Upper lobe of left lung (tissue), 6 donors: Measurements from ENCODE around the gene ERMP1. TPM values are rescaled to one million over a fixed set of nuclear protein-coding genes. Genes with fewer than 3 reads are reported as not detected.

Experiments
- ATAC-seq, 2 donors: fragments of 200-7000 bp; cut with Tn5 transposase; one replicate each; pipeline ENCODE4 v1.9.1; 2022; ENCODE audit warnings: mild to moderate bottlenecking in 2 of 2, moderate library complexity in 2 of 2; ENCODE audit not compliant: low FRiP score in 2 of 2
- DNase-seq, 2 donors: peaks; one replicate each; pipeline ENCODE4 v3.0.0-alpha.2; 2019 to 2020
- H3K27ac ChIP-seq, 4 donors: fragments of 200-600 bp; sonication (generic); one replicate each; pipeline ENCODE4 v1.5.1; 2016 to 2019
- H3K27me3 ChIP-seq, 4 donors: fragments of 200-600 bp; sonication (generic); one replicate each; pipeline ENCODE4 v1.5.1; 2017 to 2019
- H3K36me3 ChIP-seq, 4 donors: fragments of 200-600 bp; sonication (generic); one replicate each; pipeline ENCODE4 v1.5.1; 2016 to 2019
- H3K4me1 ChIP-seq, 4 donors: fragments of 200-600 bp; sonication (generic); one replicate each; pipeline ENCODE4 v1.5.1; 2018 to 2019
- H3K4me3 ChIP-seq, 4 donors: fragments of 200-600 bp; sonication (generic); one replicate each; pipeline ENCODE4 v1.5.1; 2017 to 2019; ENCODE audit warnings: mild to moderate bottlenecking in 2 of 4, moderate library complexity in 1 of 4
- H3K9me3 ChIP-seq, 4 donors: fragments of 200-600 bp; sonication (generic); one replicate each; pipeline ENCODE4 v1.5.1; 2018 to 2019
- CTCF ChIP-seq, 6 experiments: fragments of 450-650 bp in 4 of 6; fragments of 200-600 bp in 2 of 6; sonication (generic) in 2 of 6; IDR thresholded peaks; one replicate each; pipeline ENCODE4 v1.5.1; 2016 to 2019; ENCODE audit warnings: antibody characterized with exemption in 6 of 6
- EP300 ChIP-seq, 4 donors: sonication (generic); formaldehyde crosslinking; IDR thresholded peaks; one replicate each; pipeline ENCODE4 v1.5.1; 2017; ENCODE audit warnings: antibody characterized with exemption in 4 of 4, control low read depth in 2 of 4
- POLR2A ChIP-seq, 4 donors: fragments of 450-650 bp; IDR thresholded peaks; one replicate each; pipeline ENCODE4 v1.5.1; 2016 to 2017; ENCODE audit warnings: antibody characterized with exemption in 4 of 4, mild to moderate bottlenecking in 2 of 4
- POLR2AphosphoS5 ChIP-seq, 2 donors: sonication (generic); formaldehyde crosslinking; IDR thresholded peaks; one replicate each; pipeline ENCODE4 v1.5.1; 2017; ENCODE audit warnings: antibody characterized with exemption in 2 of 2
- WGBS, 2 donors: methylation state at CpG; one replicate each; pipeline ENCODE4 v1.1.5; 2017 to 2018; 5-methylcytosine and 5-hydroxymethylcytosine counted together
- total RNA-seq, 6 donors: library from RNA; depleted of rRNA in 4 of 6; stranded (reverse); fragments of >200 nt in 4 of 6; gene quantifications; one replicate each; pipeline versions ENCODE4 v1.1.0 to v1.2.1, GENCODE V29; 2016 to 2021
- donor health status: DM: no; HTN: no; CAD: no; lungs with moderate emphysema.
- donor health status: DM: no; HTN: yes; CAD: no; lungs with severe emphysema.

The ERMP1 gene
- total RNA-seq, 6 donors from 2014 or later, result 8.4 to 27.4 (median 20.5) TPM

GRCh38 chr9:5866272-5866671, 33.4 kb upstream of the ERMP1 start:
- Histone ChIP-seq H3K36me3 (no peaks in the 10 kb centered on the region), H3K27me3 (no peaks in the 10 kb centered on the region), H3K4me1 (no peaks in the 10 kb centered on the region), H3K4me3 (no peak overlapping the region), H3K27ac (no peak overlapping the region), H3K9me3 (no peaks in the 10 kb centered on the region)
- 67 to 71% methylated on average over 2 of the region's 2 CpGs for WGBS, 2 donors
- DNase-seq, result no peak
- TF ChIP-seq POLR2AphosphoS5 (IDR thresholded peaks at IDR 0.05), result no peak
- TF ChIP-seq POLR2A (IDR thresholded peaks at IDR 0.05), result no peak
- TF ChIP-seq EP300 (IDR thresholded peaks at IDR 0.05), result no peak
- ATAC-seq, result no peak

GRCh38 chr9:5864446-5864845, 31.5 kb upstream of the ERMP1 start:
- ATAC-seq, result no peak
- Histone ChIP-seq H3K4me1 (no peaks in the 10 kb centered on the region), H3K36me3 (no peaks in the 10 kb centered on the region), H3K27ac (no peak overlapping the region), H3K9me3 (no peaks in the 10 kb centered on the region), H3K27me3 (no peaks in the 10 kb centered on the region), H3K4me3 (no peak overlapping the region)
- 82 to 83% methylated on average over 4 of the region's 4 CpGs for WGBS, 2 donors
- TF ChIP-seq EP300 (IDR thresholded peaks at IDR 0.05), result no peak
- TF ChIP-seq POLR2A (IDR thresholded peaks at IDR 0.05), result no peak
- TF ChIP-seq CTCF (IDR thresholded peaks at IDR 0.05), result no peak
- TF ChIP-seq POLR2AphosphoS5 (IDR thresholded peaks at IDR 0.05), result no peak
- DNase-seq, result no peak

DNA sequence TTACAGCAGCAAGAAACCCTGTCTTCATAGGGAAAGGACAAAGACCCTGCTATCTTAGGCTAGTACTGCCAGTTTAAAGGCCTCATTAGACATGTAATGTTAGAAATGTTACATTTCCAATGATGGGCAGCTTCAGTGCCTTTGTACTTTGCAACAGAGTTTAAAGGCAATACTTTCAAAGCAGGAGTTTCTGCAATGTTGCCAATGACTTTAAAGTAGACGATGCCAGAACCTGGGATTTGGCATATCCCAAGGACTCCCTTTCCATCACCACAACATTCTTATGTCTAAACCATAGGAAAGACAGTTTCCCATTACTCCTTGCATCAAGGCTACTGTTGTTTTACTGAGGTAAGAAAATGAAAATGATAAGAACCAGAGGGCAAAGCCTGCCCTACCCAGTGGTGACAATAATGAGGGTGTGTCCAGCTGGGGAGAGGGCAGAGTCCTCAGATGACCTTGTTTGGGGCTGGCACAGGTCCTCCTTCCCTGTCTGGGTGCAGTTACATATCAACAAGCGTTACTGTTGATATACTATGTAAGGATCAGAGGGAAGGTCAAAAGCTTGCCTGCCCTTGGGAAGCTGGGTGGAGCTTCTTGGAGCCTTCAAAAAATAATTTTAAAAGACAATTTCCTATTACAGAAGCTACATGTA, 30.3 kb upstream of the ERMP1 start:
- Histone ChIP-seq H3K4me3 (no peak overlapping the region), H3K4me1 (no peaks in the 10 kb centered on the region), H3K9me3 (no peaks in the 10 kb centered on the region), H3K36me3 (no peaks in the 10 kb centered on the region), H3K27ac (no peak overlapping the region), H3K27me3 (no peaks in the 10 kb centered on the region)
- TF ChIP-seq POLR2AphosphoS5 (IDR thresholded peaks at IDR 0.05), result no peak
- TF ChIP-seq EP300 (IDR thresholded peaks at IDR 0.05), result no peak
- TF ChIP-seq POLR2A (IDR thresholded peaks at IDR 0.05), result no peak
- no peak for TF ChIP-seq CTCF (IDR thresholded peaks at IDR 0.05)
- ATAC-seq, result no peak
- DNase-seq, result no peak
- WGBS, 2 donors, result 58 to 77% methylated on average over 2 of the region's 2 CpGs

- H3K36me3 ChIP-seq, result no peaks in the 10 kb centered on the region
- H3K9me3 ChIP-seq, result no peaks in the 10 kb centered on the region
- H3K27me3 ChIP-seq, result no peaks in the 10 kb centered on the region
- no peak for DNase-seq
- H3K4me3 ChIP-seq, result no peak overlapping the region
- 34 to 60% methylated on average over 3 of the region's 3 CpGs for WGBS, 2 donors
- H3K4me1 ChIP-seq, result no peaks in the 10 kb centered on the region
- H3K27ac ChIP-seq, result no peak overlapping the region
- no peak for TF ChIP-seq POLR2A (IDR thresholded peaks at IDR 0.05)
- TF ChIP-seq EP300 (IDR thresholded peaks at IDR 0.05), result no peak
- no peak for TF ChIP-seq CTCF (IDR thresholded peaks at IDR 0.05)
- TF ChIP-seq POLR2AphosphoS5 (IDR thresholded peaks at IDR 0.05), result no peak
- no peak for ATAC-seq
Measured at GRCh38 chr9:5858833-5859232, 25.9 kb upstream of the ERMP1 start.

GRCh38 chr9:5857928-5858327, 25.0 kb upstream of the ERMP1 start:
- Histone ChIP-seq H3K4me1 (no peaks in the 10 kb centered on the region), H3K9me3 (no peaks in the 10 kb centered on the region), H3K27me3 (no peaks in the 10 kb centered on the region), H3K27ac (no peak overlapping the region), H3K4me3 (no peak overlapping the region), H3K36me3 (no peaks in the 10 kb centered on the region)
- ATAC-seq, result no peak
- DNase-seq, result no peak
- no peak for TF ChIP-seq POLR2AphosphoS5 (IDR thresholded peaks at IDR 0.05)
- no peak for TF ChIP-seq EP300 (IDR thresholded peaks at IDR 0.05)
- TF ChIP-seq CTCF (IDR thresholded peaks at IDR 0.05), result no peak
- TF ChIP-seq POLR2A (IDR thresholded peaks at IDR 0.05), result no peak
